Measurements from ENCODE around the gene SLA2.

GRCh38 chr20:36653456-36653855, 7.5 kb upstream of the SLA2 start:
- no peak for TF ChIP-seq CTCF (IDR thresholded peaks at IDR 0.05; ENCODE audit: poor library complexity)
- no peak for TF ChIP-seq EZH2phosphoT487 (IDR thresholded peaks at IDR 0.05; ENCODE audit: low read depth, severe bottlenecking, unreplicated experiment)
